SK-N-SH treated with all-trans-retinoic acid at 6 μM for 48 hours (cell line): Measurements from ENCODE around the gene C1orf198.

Experiments
- ATAC-seq: fragments of 200-7000 bp; cut with Tn5 transposase; 3 replicates; pipeline ENCODE4 v1.9.1; 2020; ENCODE audit warnings: mild to moderate bottlenecking, moderate library complexity
- ARNTL ChIP-seq: fragments of 450-650 bp; formaldehyde crosslinking; IDR thresholded peaks from 2 replicates; pipeline ENCODE4 v1.5.0; 2020; ENCODE audit warnings: low read depth, mild to moderate bottlenecking, moderate library complexity, borderline replicate concordance
- BACH2 ChIP-seq: fragments of 250-450 bp; sonication (Bioruptor Pico); IDR thresholded peaks from 2 replicates; pipeline ENCODE4 v1.9.0; 2021; ENCODE audit warnings: mild to moderate bottlenecking, borderline replicate concordance
- CREB5 ChIP-seq: fragments of 250-450 bp; sonication (Bioruptor Pico); IDR thresholded peaks from 2 replicates; pipeline ENCODE4 v1.5.1; 2020; ENCODE audit warnings: low read depth, mild to moderate bottlenecking, moderate library complexity
- CSDC2 ChIP-seq: fragments of 250-450 bp; sonication (Bioruptor Pico); IDR thresholded peaks from 2 replicates; pipeline ENCODE4 v1.5.0; 2020; ENCODE audit warnings: mild to moderate bottlenecking, moderate library complexity
- CSRNP3 ChIP-seq: fragments of 250-450 bp; sonication (Bioruptor Pico); IDR thresholded peaks from 2 replicates; pipeline ENCODE4 v1.5.1; 2021; ENCODE audit warnings: mild to moderate bottlenecking, moderate library complexity
- ESRRG ChIP-seq: fragments of 250-450 bp; sonication (Bioruptor Pico); IDR thresholded peaks from 2 replicates; pipeline ENCODE4 v1.6.1; 2021; ENCODE audit warnings: mild to moderate bottlenecking
- ISL1 ChIP-seq: fragments of 250-450 bp; sonication (Bioruptor Pico); IDR thresholded peaks from 2 replicates; pipeline ENCODE4 v2.1.2; 2022; ENCODE audit warnings: mild to moderate bottlenecking, moderate library complexity
- OSR1 ChIP-seq: fragments of 250-450 bp; sonication (Bioruptor Pico); IDR thresholded peaks from 2 replicates; pipeline ENCODE4 v1.8.0; 2022; ENCODE audit warnings: moderate library complexity, mild to moderate bottlenecking, inconsistent platforms
- PATZ1 ChIP-seq: fragments of 250-450 bp; sonication (Bioruptor Pico); IDR thresholded peaks from 2 replicates; pipeline ENCODE4 v1.8.0; 2020; ENCODE audit warnings: mild to moderate bottlenecking, moderate library complexity, borderline replicate concordance
- POU6F1 ChIP-seq: fragments of 250-450 bp; sonication (Bioruptor Pico); IDR thresholded peaks from 2 replicates; pipeline ENCODE4 v1.8.0; 2021; ENCODE audit warnings: low read depth, mild to moderate bottlenecking, moderate library complexity, borderline replicate concordance
- PPARA ChIP-seq: fragments of 250-450 bp; sonication (Bioruptor Pico); IDR thresholded peaks from 2 replicates; pipeline ENCODE4 v1.5.0; 2020; ENCODE audit warnings: mild to moderate bottlenecking, borderline replicate concordance
- RARB ChIP-seq: fragments of 250-450 bp; sonication (Bioruptor Pico); IDR thresholded peaks from 2 replicates; pipeline ENCODE4 v1.8.0; 2021; ENCODE audit warnings: mild to moderate bottlenecking, moderate library complexity
- SNAI2 ChIP-seq: fragments of 250-450 bp; sonication (Bioruptor Pico); IDR thresholded peaks from 2 replicates; pipeline ENCODE4 v1.5.0; 2020; ENCODE audit warnings: mild to moderate bottlenecking, moderate library complexity
- TCF4 ChIP-seq: fragments of 250-450 bp; sonication (Bioruptor Pico); IDR thresholded peaks from 2 replicates; pipeline ENCODE4 v1.8.0; 2021; ENCODE audit warnings: mild to moderate bottlenecking, moderate library complexity, borderline replicate concordance
- TOX ChIP-seq: fragments of 250-450 bp; sonication (Bioruptor Pico); IDR thresholded peaks from 2 replicates; pipeline ENCODE4 v1.8.0; 2021; ENCODE audit warnings: mild to moderate bottlenecking, moderate library complexity, borderline replicate concordance
- ZC3H10 ChIP-seq: fragments of 250-450 bp; sonication (Bioruptor Pico); IDR thresholded peaks from 2 replicates; pipeline ENCODE4 v1.5.1; 2021; ENCODE audit warnings: mild to moderate bottlenecking, moderate library complexity
- ZFP30 ChIP-seq: fragments of 450-650 bp; formaldehyde crosslinking; IDR thresholded peaks from 2 replicates; pipeline ENCODE4 v1.5.0; 2022; ENCODE audit warnings: mild to moderate bottlenecking, moderate library complexity
- ZNF565 ChIP-seq: fragments of 450-650 bp; formaldehyde crosslinking; conservative IDR thresholded peaks from 2 replicates; pipeline ENCODE4 v1.5.0; 2020; ENCODE audit warnings: low read depth, mild to moderate bottlenecking, moderate library complexity
- ZNF70 ChIP-seq: fragments of 450-650 bp; formaldehyde crosslinking; IDR thresholded peaks from 2 replicates; pipeline ENCODE4 v1.5.0; 2020; ENCODE audit warnings: mild to moderate bottlenecking, moderate library complexity
- ZNF8 ChIP-seq: fragments of 450-650 bp; formaldehyde crosslinking; IDR thresholded peaks from 2 replicates; pipeline ENCODE4 v1.5.0; 2020; ENCODE audit warnings: mild to moderate bottlenecking, moderate library complexity
- TF ChIP-seq, protein P1 (sequence below): fragments of 250-450 bp; sonication (Bioruptor Pico); IDR thresholded peaks from 2 replicates; pipeline ENCODE4 v1.5.0; 2020; ENCODE audit warnings: mild to moderate bottlenecking, moderate library complexity

Gene C1orf198

GRCh38 chr1:230839173-230839572 lies 29.1 kb downstream of the C1orf198 start:
- TF ChIP-seq TOX (CRISPR knock-in tag) (no peak), PPARA (CRISPR knock-in tag) (no peak), CSRNP3 (CRISPR knock-in tag) (no peak), ISL1 (CRISPR knock-in tag) (no peak), ZNF8 (CRISPR knock-in tag) (no peak), ZNF565 (CRISPR knock-in tag) (no peak), POU6F1 (CRISPR knock-in tag) (no peak), ZNF70 (CRISPR knock-in tag) (no peak), PATZ1 (no peak), ZC3H10 (CRISPR knock-in tag) (no peak), CREB5 (CRISPR knock-in tag) (no peak), RARB (CRISPR knock-in tag) (no peak)
- TF ChIP-seq, protein P1, sequence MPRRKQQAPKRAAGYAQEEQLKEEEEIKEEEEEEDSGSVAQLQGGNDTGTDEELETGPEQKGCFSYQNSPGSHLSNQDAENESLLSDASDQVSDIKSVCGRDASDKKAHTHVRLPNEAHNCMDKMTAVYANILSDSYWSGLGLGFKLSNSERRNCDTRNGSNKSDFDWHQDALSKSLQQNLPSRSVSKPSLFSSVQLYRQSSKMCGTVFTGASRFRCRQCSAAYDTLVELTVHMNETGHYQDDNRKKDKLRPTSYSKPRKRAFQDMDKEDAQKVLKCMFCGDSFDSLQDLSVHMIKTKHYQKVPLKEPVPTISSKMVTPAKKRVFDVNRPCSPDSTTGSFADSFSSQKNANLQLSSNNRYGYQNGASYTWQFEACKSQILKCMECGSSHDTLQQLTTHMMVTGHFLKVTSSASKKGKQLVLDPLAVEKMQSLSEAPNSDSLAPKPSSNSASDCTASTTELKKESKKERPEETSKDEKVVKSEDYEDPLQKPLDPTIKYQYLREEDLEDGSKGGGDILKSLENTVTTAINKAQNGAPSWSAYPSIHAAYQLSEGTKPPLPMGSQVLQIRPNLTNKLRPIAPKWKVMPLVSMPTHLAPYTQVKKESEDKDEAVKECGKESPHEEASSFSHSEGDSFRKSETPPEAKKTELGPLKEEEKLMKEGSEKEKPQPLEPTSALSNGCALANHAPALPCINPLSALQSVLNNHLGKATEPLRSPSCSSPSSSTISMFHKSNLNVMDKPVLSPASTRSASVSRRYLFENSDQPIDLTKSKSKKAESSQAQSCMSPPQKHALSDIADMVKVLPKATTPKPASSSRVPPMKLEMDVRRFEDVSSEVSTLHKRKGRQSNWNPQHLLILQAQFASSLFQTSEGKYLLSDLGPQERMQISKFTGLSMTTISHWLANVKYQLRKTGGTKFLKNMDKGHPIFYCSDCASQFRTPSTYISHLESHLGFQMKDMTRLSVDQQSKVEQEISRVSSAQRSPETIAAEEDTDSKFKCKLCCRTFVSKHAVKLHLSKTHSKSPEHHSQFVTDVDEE (CRISPR knock-in tag): no peak
- TF ChIP-seq, all 23 proteins: peak for 0

DNA sequence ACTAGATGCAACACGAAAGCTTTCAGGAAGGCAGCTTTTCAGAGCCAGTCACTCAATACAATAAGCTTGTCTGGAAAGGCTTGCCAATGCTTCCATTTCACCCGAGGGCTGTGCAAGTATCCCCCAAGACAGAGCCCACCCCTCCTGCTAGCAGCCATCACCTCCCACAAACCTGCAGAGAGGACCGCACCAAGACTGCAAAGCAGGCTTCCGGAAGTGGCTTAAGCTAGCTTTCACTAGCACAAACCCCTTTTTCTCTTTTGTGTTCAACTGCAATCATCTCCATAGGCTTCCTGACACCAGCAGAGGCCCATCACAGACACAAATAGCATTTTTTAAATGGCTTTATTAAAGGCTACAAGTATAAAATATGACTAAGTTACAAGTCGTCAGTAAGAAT lies 31.5 kb downstream of the C1orf198 start:
- TF ChIP-seq, protein P1 (CRISPR knock-in tag): no peak
- no peak for TF ChIP-seq BACH2 (CRISPR knock-in tag)
- TF ChIP-seq CSRNP3 (CRISPR knock-in tag): no peak
- TF ChIP-seq OSR1 (CRISPR knock-in tag): no peak
- TF ChIP-seq ZNF565 (CRISPR knock-in tag): no peak
- no peak for TF ChIP-seq ZNF8 (CRISPR knock-in tag)
- TF ChIP-seq ISL1 (CRISPR knock-in tag): no peak
- TF ChIP-seq RARB (CRISPR knock-in tag): no peak
- no peak for TF ChIP-seq CSDC2 (CRISPR knock-in tag)
- no peak for TF ChIP-seq POU6F1 (CRISPR knock-in tag)
- no peak for TF ChIP-seq ZFP30 (CRISPR knock-in tag)
- no peak for TF ChIP-seq SNAI2
- no peak for TF ChIP-seq ARNTL (CRISPR knock-in tag)
- no peak for TF ChIP-seq TOX (CRISPR knock-in tag)
- TF ChIP-seq ZC3H10 (CRISPR knock-in tag): no peak
- no peak for TF ChIP-seq CREB5 (CRISPR knock-in tag)
- no peak for TF ChIP-seq ESRRG
- no peak for TF ChIP-seq TCF4
- no peak for ATAC-seq

More at GRCh38 chr1:230839173-230839572, 29.1 kb downstream of the C1orf198 start:
- ATAC-seq: no peak
